Measurements from ENCODE around the gene PRDX2.

Gene PRDX2

GRCh38 chr19:12792051-12792852, 9.3 kb downstream of the PRDX2 start:
- peak; percentile 70 to 71 for DNase-seq

GRCh38 chr19:12791345-12792050, 10.1 kb downstream of the PRDX2 start, which contains the start of gene JUNB:
TSS of gene JUNB (plus strand) at chr19:12791486. CDS start at chr19:12791772, 286 bp downstream.
- DNase-seq = peak; percentile 99

GRCh38 chr19:12790628-12791344, 10.8 kb downstream of the PRDX2 start:
- DNase-seq = peak in 1 of 2 donors; percentile 39

GRCh38 chr19:12789904-12790619, 11.5 kb downstream of the PRDX2 start:
- DNase-seq = peak; percentile 97 to 99

- DNase-seq = no peak
Observed at GRCh38 chr19:12789098-12789903, 12.3 kb downstream of the PRDX2 start.

GRCh38 chr19:12788682-12789097, 12.9 kb downstream of the PRDX2 start:
- DNase-seq = peak; percentile 80 to 86

- DNase-seq = no peak
Observed at GRCh38 chr19:12788042-12788681, 13.4 kb downstream of the PRDX2 start.

- DNase-seq = no peak
Observed at GRCh38 chr19:12787458-12787857, 14.1 kb downstream of the PRDX2 start.

- no peak for DNase-seq
Observed at GRCh38 chr19:12786952-12787351, 14.6 kb downstream of the PRDX2 start.

- peak; percentile 45 to 87 for DNase-seq
Observed at GRCh38 chr19:12786141-12786870, 15.3 kb downstream of the PRDX2 start.

- peak in 1 of 2 donors; percentile 57 for DNase-seq
Observed at GRCh38 chr19:12785431-12786031, 16.1 kb downstream of the PRDX2 start.

- DNase-seq = peak; percentile 74 to 79
Observed at GRCh38 chr19:12784871-12785430, 16.6 kb downstream of the PRDX2 start.

GRCh38 chr19:12784394-12784870, 17.2 kb downstream of the PRDX2 start:
- DNase-seq = peak; percentile 47 to 50

GRCh38 chr19:12783849-12784393, 17.7 kb downstream of the PRDX2 start:
- peak; percentile 47 to 65 for DNase-seq

- peak in 1 of 2 donors; percentile 40 for DNase-seq
Observed at GRCh38 chr19:12783291-12783848, 18.2 kb downstream of the PRDX2 start.

GRCh38 chr19:12782424-12783290, 18.9 kb downstream of the PRDX2 start:
- peak; percentile 94 to 97 for DNase-seq

GRCh38 chr19:12782174-12782423, 19.5 kb downstream of the PRDX2 start:
- DNase-seq = no peak
